ENCODE results near the gene CTXN3.
"Not testable (repeated sequence)": the region's sequence is repeated elsewhere in the genome, so short reads cannot be mapped to it uniquely, and the experiment has no call there.

CTXN3 gene

DNA sequence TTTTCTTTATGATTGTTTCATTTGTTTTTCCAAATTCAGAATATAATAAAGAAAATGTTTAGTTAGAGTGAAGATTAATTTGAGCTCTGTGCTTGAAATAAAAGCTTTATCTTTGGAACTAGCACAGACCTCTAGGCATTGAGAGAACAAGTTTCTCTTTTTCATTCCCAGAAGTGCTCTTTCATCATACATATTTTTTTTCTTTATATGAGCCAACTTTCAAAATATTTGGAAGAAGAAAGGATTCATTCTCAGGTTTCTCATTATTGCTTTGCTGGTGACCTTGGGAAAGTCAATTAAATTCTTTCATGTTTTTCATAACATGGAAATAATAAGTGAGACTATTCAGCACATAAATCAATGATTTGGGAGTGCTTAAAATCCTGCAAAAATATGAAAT lies 16.8 kb downstream of the CTXN3 start:
- Histone ChIP-seq H3K9me3 (no peaks in the 10 kb centered on the region), H3K36me3 (no peaks in the 10 kb centered on the region)
- TF ChIP-seq, protein P1, sequence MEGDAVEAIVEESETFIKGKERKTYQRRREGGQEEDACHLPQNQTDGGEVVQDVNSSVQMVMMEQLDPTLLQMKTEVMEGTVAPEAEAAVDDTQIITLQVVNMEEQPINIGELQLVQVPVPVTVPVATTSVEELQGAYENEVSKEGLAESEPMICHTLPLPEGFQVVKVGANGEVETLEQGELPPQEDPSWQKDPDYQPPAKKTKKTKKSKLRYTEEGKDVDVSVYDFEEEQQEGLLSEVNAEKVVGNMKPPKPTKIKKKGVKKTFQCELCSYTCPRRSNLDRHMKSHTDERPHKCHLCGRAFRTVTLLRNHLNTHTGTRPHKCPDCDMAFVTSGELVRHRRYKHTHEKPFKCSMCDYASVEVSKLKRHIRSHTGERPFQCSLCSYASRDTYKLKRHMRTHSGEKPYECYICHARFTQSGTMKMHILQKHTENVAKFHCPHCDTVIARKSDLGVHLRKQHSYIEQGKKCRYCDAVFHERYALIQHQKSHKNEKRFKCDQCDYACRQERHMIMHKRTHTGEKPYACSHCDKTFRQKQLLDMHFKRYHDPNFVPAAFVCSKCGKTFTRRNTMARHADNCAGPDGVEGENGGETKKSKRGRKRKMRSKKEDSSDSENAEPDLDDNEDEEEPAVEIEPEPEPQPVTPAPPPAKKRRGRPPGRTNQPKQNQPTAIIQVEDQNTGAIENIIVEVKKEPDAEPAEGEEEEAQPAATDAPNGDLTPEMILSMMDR (IDR thresholded peaks at IDR 0.05) = no peak

GRCh38 chr5:127666043-127666716 lies 17.3 kb downstream of the CTXN3 start:
- Histone ChIP-seq H3K4me1 (ENCODE audit: control insufficient read depth in 1 of 2, insufficient read depth in 1 of 2, low read depth in 1 of 2, low read length in 1 of 2) (no peaks in the 10 kb centered on the region), H3K4me3 (ENCODE audit: low read depth in 1 of 2, low read length in 1 of 2) (no peak overlapping the region), H3K36me3 (no peaks in the 10 kb centered on the region), H3K27me3 (no peaks in the 10 kb centered on the region), H3K27ac (no peak overlapping the region), H3K9me3 (no peaks in the 10 kb centered on the region)
- TF ChIP-seq, protein P1 (IDR thresholded peaks at IDR 0.05) = no peak

More for the DNA sequence above, 16.8 kb downstream of the CTXN3 start:
- Histone ChIP-seq H3K4me3 (ENCODE audit: low read depth in 1 of 2, low read length in 1 of 2) (no peak overlapping the region), H3K27ac (no peak overlapping the region), H3K4me1 (ENCODE audit: control insufficient read depth in 1 of 2, insufficient read depth in 1 of 2, low read depth in 1 of 2, low read length in 1 of 2) (no peaks in the 10 kb centered on the region), H3K27me3 (no peaks in the 10 kb centered on the region)

DNA sequence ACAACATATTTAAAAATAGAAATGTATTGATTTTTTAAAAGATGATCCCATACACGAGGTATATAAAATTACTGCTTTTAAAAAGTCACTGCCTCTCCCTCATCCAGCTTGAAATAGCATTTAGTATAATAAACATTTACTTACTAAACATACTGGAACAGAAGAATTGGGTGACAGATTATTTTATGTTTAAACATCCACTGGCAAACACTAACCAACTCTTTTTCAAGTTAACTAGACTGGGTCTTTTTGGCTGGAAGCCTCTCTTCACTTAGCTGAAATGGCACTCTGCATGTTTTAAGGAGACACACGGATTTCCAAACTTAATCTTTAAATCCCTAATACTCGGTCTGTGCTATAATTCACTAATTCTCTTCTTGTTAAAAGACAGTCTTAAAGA lies 19.0 kb downstream of the CTXN3 start:
- H3K4me3 ChIP-seq (ENCODE audit: low read depth in 1 of 2, low read length in 1 of 2) = no peak overlapping the region
- no peaks in the 10 kb centered on the region for H3K27me3 ChIP-seq
- no peak overlapping the region for H3K27ac ChIP-seq
- TF ChIP-seq, protein P1 (IDR thresholded peaks at IDR 0.05) = no peak
- H3K4me1 ChIP-seq (ENCODE audit: control insufficient read depth in 1 of 2, insufficient read depth in 1 of 2, low read depth in 1 of 2, low read length in 1 of 2) = no peaks in the 10 kb centered on the region
- no peaks in the 10 kb centered on the region for H3K36me3 ChIP-seq
- no peaks in the 10 kb centered on the region for H3K9me3 ChIP-seq

- no peaks in the 10 kb centered on the region for H3K9me3 ChIP-seq
- no peaks in the 10 kb centered on the region for H3K36me3 ChIP-seq
- H3K27ac ChIP-seq = no peak overlapping the region
- TF ChIP-seq, protein P1 (IDR thresholded peaks at IDR 0.05) = no peak
- H3K4me3 ChIP-seq (ENCODE audit: low read depth in 1 of 2, low read length in 1 of 2) = no peak overlapping the region
- H3K27me3 ChIP-seq = no peaks in the 10 kb centered on the region
- H3K4me1 ChIP-seq (ENCODE audit: control insufficient read depth in 1 of 2, insufficient read depth in 1 of 2, low read depth in 1 of 2, low read length in 1 of 2) = no peaks in the 10 kb centered on the region
These were observed 22.3 kb downstream of the CTXN3 start for GRCh38 chr5:127671218-127671617.

- Histone ChIP-seq H3K27ac (no peak overlapping the region), H3K9me3 (no peaks in the 10 kb centered on the region), H3K36me3 (no peaks in the 10 kb centered on the region), H3K27me3 (no peaks in the 10 kb centered on the region), H3K4me1 (ENCODE audit: control insufficient read depth in 1 of 2, insufficient read depth in 1 of 2, low read depth in 1 of 2, low read length in 1 of 2) (no peaks in the 10 kb centered on the region), H3K4me3 (ENCODE audit: low read depth in 1 of 2, low read length in 1 of 2) (no peak overlapping the region)
- TF ChIP-seq, protein P1 (IDR thresholded peaks at IDR 0.05) = no peak
These were observed 24.4 kb downstream of the CTXN3 start for GRCh38 chr5:127673117-127673800.

DNA sequence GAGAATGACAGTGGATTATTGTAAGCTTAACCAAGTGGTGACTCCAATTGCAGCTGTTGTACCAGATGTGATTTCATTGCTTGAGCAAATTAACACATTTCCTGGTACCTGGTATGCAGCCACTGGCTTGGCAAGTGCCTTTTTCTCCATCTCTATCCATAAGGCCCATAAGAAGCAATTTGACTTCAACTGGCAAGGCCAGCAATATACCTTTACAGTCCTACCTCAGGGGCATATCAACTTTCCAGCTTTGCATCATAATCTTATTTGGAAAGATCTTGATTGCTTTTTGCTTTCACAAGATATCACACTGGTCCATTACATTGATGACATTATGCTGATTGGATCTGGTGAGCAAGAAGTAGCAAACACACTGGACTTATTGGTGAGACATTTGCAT lies 28.1 kb downstream of the CTXN3 start:
- not testable (repeated sequence) for H3K9me3 ChIP-seq; H3K4me1 ChIP-seq (ENCODE audit: control insufficient read depth in 1 of 2, insufficient read depth in 1 of 2, low read depth in 1 of 2, low read length in 1 of 2); H3K27me3 ChIP-seq; H3K4me3 ChIP-seq (ENCODE audit: low read depth in 1 of 2, low read length in 1 of 2); H3K36me3 ChIP-seq; H3K27ac ChIP-seq

- not testable (repeated sequence) for H3K9me3 ChIP-seq; H3K4me3 ChIP-seq (ENCODE audit: low read depth in 1 of 2, low read length in 1 of 2); H3K4me1 ChIP-seq (ENCODE audit: control insufficient read depth in 1 of 2, insufficient read depth in 1 of 2, low read depth in 1 of 2, low read length in 1 of 2); H3K27me3 ChIP-seq; H3K36me3 ChIP-seq; H3K27ac ChIP-seq
These were observed 30.9 kb downstream of the CTXN3 start for GRCh38 chr5:127679691-127680330.
